Caco-2 (cell line): ENCODE data around the gene CRAMP1. TPM values are rescaled to one million over a fixed set of nuclear protein-coding genes. Genes with fewer than 3 reads are reported as not detected.

Experiments used
- BruUV-seq: library from RNA; stranded (reverse); fragments of 400-500 nt; replicated peaks from 2 replicates; lab custom pipeline; 2021; lab: Mats Ljungman, UMichigan
- CTCF ChIA-PET: fragments of 300-600 bp; sonication (Branson Sonifier 250); formaldehyde crosslinking; loops from one replicate; lab custom pipeline; 2022; ENCODE audit warnings: antibody characterized with exemption; lab: Charles Lee
- POLR2A ChIA-PET: fragments of 300-600 bp; sonication (Branson Sonifier 250); formaldehyde crosslinking; loops from one replicate; lab custom pipeline; 2022; ENCODE audit warnings: antibody characterized with exemption; lab: Charles Lee
- DNase-seq, 2 experiments: peaks; one replicate each; pipeline versions ENCODE4 v3.0.0 to v3.0.0-alpha.2; 2020 to 2022
- H3K27me3 ChIP-seq: replicated peaks from 2 replicates; pipeline ENCODE4 v1.6.0; 2011; ENCODE audit warnings: low read length; ENCODE audit not compliant: control insufficient read depth, insufficient read depth
- H3K36me3 ChIP-seq: 2 replicates; pipeline ENCODE4 v1.5.1; 2011; ENCODE audit warnings: low read length; ENCODE audit not compliant: control insufficient read depth, insufficient read depth
- H3K4me1 ChIP-seq: fragments of 250-450 bp; sonication (Bioruptor Pico); 2 replicates; pipeline ENCODE4 v1.5.1; 2020; ENCODE audit warnings: mild to moderate bottlenecking
- H3K4me3 ChIP-seq: 2 replicates; pipeline ENCODE4 v1.5.1; 2011; ENCODE audit warnings: low read depth, mild to moderate bottlenecking, control low read depth, low read length
- H3K9me3 ChIP-seq: fragments of 250-450 bp; sonication (Bioruptor Pico); 2 replicates; pipeline ENCODE4 v1.5.1; 2020; ENCODE audit warnings: mild to moderate bottlenecking, moderate library complexity
- H3K27ac Mint-ChIP-seq: one replicate; pipeline ENCODE4 v1.8.0; 2022; ENCODE audit warnings: mixed read lengths; ENCODE audit not compliant: unreplicated experiment
- H3K27me3 Mint-ChIP-seq: one replicate; pipeline ENCODE4 v1.8.0; 2022; ENCODE audit warnings: mixed read lengths; ENCODE audit not compliant: insufficient read depth, unreplicated experiment
- H3K36me3 Mint-ChIP-seq: one replicate; pipeline ENCODE4 v1.8.0; 2022; ENCODE audit warnings: mild to moderate bottlenecking, mixed read lengths; ENCODE audit not compliant: insufficient read depth, unreplicated experiment
- H3K4me1 Mint-ChIP-seq: one replicate; pipeline ENCODE4 v1.8.0; 2022; ENCODE audit warnings: low read depth, mixed read lengths; ENCODE audit not compliant: unreplicated experiment
- H3K4me3 Mint-ChIP-seq: one replicate; pipeline ENCODE4 v1.8.0; 2022; ENCODE audit warnings: mild to moderate bottlenecking, moderate library complexity, mixed read lengths; ENCODE audit not compliant: unreplicated experiment
- H3K9me3 Mint-ChIP-seq: one replicate; pipeline ENCODE4 v1.8.0; 2022; ENCODE audit warnings: mixed read lengths; ENCODE audit not compliant: unreplicated experiment
- CTCF ChIP-seq, 2 experiments: fragments of 200-600 bp in 1 of 2; IDR thresholded peaks; 1 replicate in 1 of 2; 2 replicates in 1 of 2; pipeline versions ENCODE4 v1.5.1 to v1.8.0; 2011 to 2022; ENCODE audit warnings: antibody characterized with exemption in 1 of 2, control low read depth in 1 of 2, inconsistent platforms in 1 of 2, low read depth in 1 of 2, low read length in 1 of 2, mild to moderate bottlenecking in 1 of 2, moderate library complexity in 1 of 2; ENCODE audit not compliant: insufficient read depth in 1 of 2, severe bottlenecking in 1 of 2, unreplicated experiment in 1 of 2
- intact Hi-C: fragments of 100-400 bp; cut with micrococcal nuclease; formaldehyde crosslinking; loops from one replicate; pipeline ENCODE4 v1.10.0; 2022; ENCODE audit not compliant: unreplicated experiment
- total RNA-seq: library from RNA; stranded (reverse); gene quantifications from 2 replicates; pipeline ENCODE4 v1.2.3, GENCODE V29; 2022

Gene CRAMP1
- total RNA-seq, 1 experiment from 2014 or later, result 24.7 TPM

- POLR2A ChIA-PET, result interaction anchor here (1.2 kb wide), 1 partner anchor 13 kb away, joined by 8 read pairs; the partner anchor contains the start of gene JPT2
- peaks cover 96% of the 10 kb centered on the region for H3K36me3 Mint-ChIP-seq
- no TSS peak for BruUV-seq
- H3K9me3 ChIP-seq, result no peaks in the 10 kb centered on the region
- intact Hi-C loops, result no loop called here
- peaks cover 3% of the 10 kb centered on the region for H3K36me3 ChIP-seq
- DNase-seq, result no peak
- no peaks in the 10 kb centered on the region for H3K27me3 Mint-ChIP-seq
- H3K27ac Mint-ChIP-seq, result no peak overlapping the region
- no peaks in the 10 kb centered on the region for H3K9me3 Mint-ChIP-seq
- H3K4me3 ChIP-seq, result no peak overlapping the region
- CTCF ChIA-PET, result interaction anchor here (0.7 to 1.3 kb wide), 2 partner anchors 15 to 833 kb away, joined by 3 to 6 read pairs; partner anchors contain the start of gene MAPK8IP3
- peaks cover 26% of the 10 kb centered on the region for H3K4me1 Mint-ChIP-seq
- peaks cover 29% of the 10 kb centered on the region for H3K4me1 ChIP-seq
- no peaks in the 10 kb centered on the region for H3K27me3 ChIP-seq
- TF ChIP-seq CTCF (IDR thresholded peaks at IDR 0.05; ENCODE audit: insufficient read depth in 1 of 2, low read depth in 1 of 2, low read length in 1 of 2, severe bottlenecking in 1 of 2, unreplicated experiment in 1 of 2), result no peak
- H3K4me3 Mint-ChIP-seq, result no peak overlapping the region
These were observed 79.1 kb downstream of the CRAMP1 start for GRCh38 chr16:1691276-1691675.

DNA sequence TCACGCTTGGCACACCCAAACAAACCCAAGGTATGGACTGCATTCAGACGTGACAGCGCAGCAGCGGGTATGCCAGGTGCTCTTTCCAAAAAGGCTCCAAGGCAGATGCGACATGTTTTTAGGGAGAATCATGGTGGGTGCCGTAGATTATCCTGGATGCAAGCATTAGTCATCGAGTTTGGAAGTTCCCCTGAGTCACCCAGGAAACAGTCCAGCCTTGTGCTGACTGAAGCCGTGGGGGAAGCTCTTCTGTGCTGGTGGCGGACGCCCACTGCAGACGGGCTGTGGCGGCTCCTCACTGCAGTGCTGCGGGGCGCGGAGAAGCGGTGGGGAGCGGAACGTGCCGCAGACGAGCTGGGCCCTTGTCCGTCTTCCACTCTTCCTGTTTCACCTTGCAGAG is 79.8 kb downstream of the CRAMP1 start:
- DNase-seq, result no peak
- Mint-ChIP-seq H3K4me3 (no peak overlapping the region), H3K27ac (no peak overlapping the region), H3K4me1 (peaks cover 26% of the 10 kb centered on the region), H3K36me3 (peaks cover 96% of the 10 kb centered on the region), H3K27me3 (no peaks in the 10 kb centered on the region), H3K9me3 (no peaks in the 10 kb centered on the region)
- no TSS peak for BruUV-seq
- no peak for TF ChIP-seq CTCF (IDR thresholded peaks at IDR 0.05; ENCODE audit: insufficient read depth in 1 of 2, low read depth in 1 of 2, low read length in 1 of 2, severe bottlenecking in 1 of 2, unreplicated experiment in 1 of 2)
- no peaks in the 10 kb centered on the region for H3K27me3 ChIP-seq
- H3K9me3 ChIP-seq, result no peaks in the 10 kb centered on the region
- intact Hi-C loops, result no loop called here
- H3K4me1 ChIP-seq, result peaks cover 29% of the 10 kb centered on the region
- POLR2A ChIA-PET, result interaction anchor here (1.2 kb wide), 1 partner anchor 14 kb away, joined by 8 read pairs; the partner anchor contains the start of gene JPT2
- H3K36me3 ChIP-seq, result peaks cover 1% of the 10 kb centered on the region
- CTCF ChIA-PET, result interaction anchor here (1.3 kb wide), 1 partner anchor 14 kb away, joined by 6 read pairs; the partner anchor contains the start of gene MAPK8IP3
- no peak overlapping the region for H3K4me3 ChIP-seq

DNA sequence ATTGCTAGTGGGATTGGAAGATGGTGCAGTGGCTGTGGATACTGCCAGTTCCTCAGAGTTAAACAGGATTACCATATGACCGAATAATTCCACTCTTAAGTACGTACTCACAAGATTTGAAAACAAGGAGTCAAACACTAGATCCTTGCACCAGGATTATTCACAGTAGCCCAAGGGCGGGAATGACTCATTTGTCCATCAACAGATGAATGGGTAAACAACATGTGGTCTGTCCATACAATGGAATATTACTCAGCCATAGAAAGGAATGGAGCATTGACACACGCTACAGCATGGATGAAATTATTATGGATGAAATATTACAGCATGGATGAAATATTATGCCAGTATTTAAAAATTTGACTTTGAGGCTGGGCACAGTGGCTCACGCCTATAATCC is 84.7 kb downstream of the CRAMP1 start:
- Histone ChIP-seq H3K27me3 (no peaks in the 10 kb centered on the region), H3K4me1 (no peaks in the 10 kb centered on the region), H3K36me3 (peaks cover 4% of the 10 kb centered on the region), H3K4me3 (no peak overlapping the region), H3K9me3 (no peaks in the 10 kb centered on the region)
- intact Hi-C loops, result no loop called here
- H3K36me3 Mint-ChIP-seq, result peaks cover 88% of the 10 kb centered on the region
- no peak for TF ChIP-seq CTCF (IDR thresholded peaks at IDR 0.05; ENCODE audit: insufficient read depth in 1 of 2, low read depth in 1 of 2, low read length in 1 of 2, severe bottlenecking in 1 of 2, unreplicated experiment in 1 of 2)
- DNase-seq, result no peak
- H3K4me3 Mint-ChIP-seq, result no peak overlapping the region
- H3K4me1 Mint-ChIP-seq, result no peaks in the 10 kb centered on the region
- POLR2A ChIA-PET, result no interaction called here
- BruUV-seq, result no TSS peak
- no peaks in the 10 kb centered on the region for H3K27me3 Mint-ChIP-seq
- H3K27ac Mint-ChIP-seq, result no peak overlapping the region
- no peaks in the 10 kb centered on the region for H3K9me3 Mint-ChIP-seq
- CTCF ChIA-PET, result interaction anchor here (1.0 kb wide), 1 partner anchor 9 kb away, joined by 4 read pairs; no protein-coding TSS in a partner anchor
